ENCODE measurements around the gene FLT3.

FLT3 gene

DNA sequence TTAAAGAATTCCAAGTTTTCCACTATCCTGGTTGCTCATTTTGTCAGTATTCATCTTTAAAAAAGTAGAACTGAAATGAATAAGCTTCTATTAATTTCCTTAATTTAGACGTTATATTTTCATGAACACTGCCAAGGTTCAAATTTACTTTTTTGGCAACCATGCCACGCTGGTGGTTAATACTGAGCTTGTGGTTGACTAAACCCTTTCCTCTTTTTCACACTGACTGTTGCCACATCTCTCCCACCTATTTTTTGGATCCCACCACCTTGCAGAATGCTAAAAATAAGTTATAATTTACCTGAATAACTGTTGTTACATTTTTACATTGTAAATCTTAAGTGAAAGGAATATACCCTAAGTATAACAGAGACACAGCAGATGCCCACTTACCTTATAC is 45.0 kb downstream of the FLT3 start:
- H3K4me3 ChIP-seq (ENCODE audit: low read depth, low read length), result no peak overlapping the region
- TF ChIP-seq, protein P1, sequence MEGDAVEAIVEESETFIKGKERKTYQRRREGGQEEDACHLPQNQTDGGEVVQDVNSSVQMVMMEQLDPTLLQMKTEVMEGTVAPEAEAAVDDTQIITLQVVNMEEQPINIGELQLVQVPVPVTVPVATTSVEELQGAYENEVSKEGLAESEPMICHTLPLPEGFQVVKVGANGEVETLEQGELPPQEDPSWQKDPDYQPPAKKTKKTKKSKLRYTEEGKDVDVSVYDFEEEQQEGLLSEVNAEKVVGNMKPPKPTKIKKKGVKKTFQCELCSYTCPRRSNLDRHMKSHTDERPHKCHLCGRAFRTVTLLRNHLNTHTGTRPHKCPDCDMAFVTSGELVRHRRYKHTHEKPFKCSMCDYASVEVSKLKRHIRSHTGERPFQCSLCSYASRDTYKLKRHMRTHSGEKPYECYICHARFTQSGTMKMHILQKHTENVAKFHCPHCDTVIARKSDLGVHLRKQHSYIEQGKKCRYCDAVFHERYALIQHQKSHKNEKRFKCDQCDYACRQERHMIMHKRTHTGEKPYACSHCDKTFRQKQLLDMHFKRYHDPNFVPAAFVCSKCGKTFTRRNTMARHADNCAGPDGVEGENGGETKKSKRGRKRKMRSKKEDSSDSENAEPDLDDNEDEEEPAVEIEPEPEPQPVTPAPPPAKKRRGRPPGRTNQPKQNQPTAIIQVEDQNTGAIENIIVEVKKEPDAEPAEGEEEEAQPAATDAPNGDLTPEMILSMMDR (IDR thresholded peaks at IDR 0.05; ENCODE audit: insufficient read depth, low read depth, low read length, missing control alignments), result no peak
- no peak for DNase-seq (ENCODE audit: low read depth)

DNA sequence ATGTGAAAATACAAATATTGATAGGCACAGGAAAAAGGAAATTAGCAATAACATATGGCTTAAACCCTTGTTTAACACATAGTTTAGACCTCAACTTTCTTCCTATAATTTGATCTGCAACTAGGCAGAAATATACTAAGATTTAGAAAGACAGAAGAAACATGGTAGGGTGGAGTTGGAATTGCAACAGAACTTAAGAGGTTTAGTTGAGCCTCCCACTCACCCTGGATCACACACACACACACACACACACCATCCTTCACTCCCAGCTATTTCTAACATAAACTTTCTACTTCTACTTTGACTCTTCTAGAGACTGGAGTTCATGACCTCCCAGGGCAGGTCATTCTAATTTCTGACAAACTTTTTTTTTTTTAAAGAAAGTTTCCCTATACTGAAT is 47.4 kb downstream of the FLT3 start:
- no peak overlapping the region for H3K4me3 ChIP-seq (ENCODE audit: low read depth, low read length)
- TF ChIP-seq, protein P1 (IDR thresholded peaks at IDR 0.05; ENCODE audit: insufficient read depth, low read depth, low read length, missing control alignments), result no peak
- no peak for DNase-seq (ENCODE audit: low read depth)

DNA sequence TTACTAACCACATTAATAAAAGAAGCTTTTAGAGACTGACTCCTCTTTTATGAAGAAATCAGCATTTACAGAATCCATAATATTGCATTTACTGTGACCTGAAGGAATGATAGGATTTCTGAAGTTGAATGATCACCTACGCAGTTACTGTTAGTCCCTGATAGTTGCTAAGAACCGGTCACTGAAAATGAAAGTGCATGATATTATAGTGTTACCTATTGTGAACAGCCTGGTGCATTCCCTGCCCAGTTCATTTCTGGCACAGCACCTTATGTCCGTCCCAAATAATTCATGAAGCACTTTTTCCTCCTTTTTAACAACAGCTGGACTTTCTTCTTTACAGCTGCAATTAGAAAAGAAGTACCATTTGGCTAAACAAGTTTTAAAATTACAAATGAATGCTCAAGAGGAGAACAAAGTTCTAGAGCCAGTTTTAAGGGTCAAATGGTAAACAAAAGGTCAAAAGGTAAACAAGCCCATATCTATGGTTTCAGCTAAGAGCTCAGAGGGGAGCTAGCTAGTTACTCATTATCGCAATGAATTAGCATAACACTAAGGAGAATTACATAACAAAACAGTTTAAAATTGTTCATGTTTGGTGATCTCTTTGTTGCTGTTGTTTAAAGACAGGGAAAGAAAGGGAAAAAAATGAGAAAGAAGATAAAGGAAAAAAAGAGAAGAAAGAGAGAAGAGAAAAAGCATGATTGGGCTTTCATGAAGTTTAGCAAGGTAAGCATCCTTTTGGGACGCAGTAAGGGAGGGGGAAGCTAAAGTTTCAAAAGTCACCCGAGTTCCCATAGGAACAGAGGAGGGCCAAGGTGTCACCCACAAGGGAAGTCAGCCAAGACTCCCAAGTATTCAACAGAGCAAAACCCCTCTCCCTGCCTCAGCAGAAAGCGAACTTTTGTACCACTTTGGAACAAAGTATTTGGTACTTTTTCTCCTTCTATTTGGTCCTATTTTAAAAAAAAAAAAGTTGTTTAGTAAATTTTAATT is 50.2 kb downstream of the FLT3 start:
- peak overlapping the region; percentile 23 for H3K4me3 ChIP-seq (ENCODE audit: low read depth, low read length)
- TF ChIP-seq, protein P1 (IDR thresholded peaks at IDR 0.05; ENCODE audit: insufficient read depth, low read depth, low read length, missing control alignments), result no peak
- DNase-seq (ENCODE audit: low read depth), result peak; percentile 60

DNA sequence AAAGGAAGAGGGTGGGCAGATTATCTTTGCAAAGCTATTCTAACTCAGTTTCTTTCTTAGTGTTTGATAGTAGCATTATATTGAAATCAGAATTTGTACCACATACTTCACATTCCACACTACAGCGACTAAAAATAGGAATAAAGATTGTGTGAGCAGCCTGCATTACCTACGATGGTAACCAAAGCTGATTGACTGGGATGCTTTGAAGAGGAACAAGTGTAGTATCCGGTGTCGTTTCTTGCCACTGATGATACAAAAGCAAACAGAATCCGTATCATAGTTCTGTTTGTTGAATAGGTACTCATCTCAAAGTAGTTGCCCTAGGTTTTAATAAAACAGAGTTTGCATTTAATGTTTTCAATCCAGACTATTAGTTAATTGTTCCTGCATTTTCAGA is 51.2 kb downstream of the FLT3 start:
- peak; percentile 66 for DNase-seq (ENCODE audit: low read depth)
- TF ChIP-seq, protein P1 (IDR thresholded peaks at IDR 0.05; ENCODE audit: insufficient read depth, low read depth, low read length, missing control alignments), result no peak
- H3K4me3 ChIP-seq (ENCODE audit: low read depth, low read length), result peak overlapping the region; percentile 39; the same call in 1 of the 2 replicates

DNA sequence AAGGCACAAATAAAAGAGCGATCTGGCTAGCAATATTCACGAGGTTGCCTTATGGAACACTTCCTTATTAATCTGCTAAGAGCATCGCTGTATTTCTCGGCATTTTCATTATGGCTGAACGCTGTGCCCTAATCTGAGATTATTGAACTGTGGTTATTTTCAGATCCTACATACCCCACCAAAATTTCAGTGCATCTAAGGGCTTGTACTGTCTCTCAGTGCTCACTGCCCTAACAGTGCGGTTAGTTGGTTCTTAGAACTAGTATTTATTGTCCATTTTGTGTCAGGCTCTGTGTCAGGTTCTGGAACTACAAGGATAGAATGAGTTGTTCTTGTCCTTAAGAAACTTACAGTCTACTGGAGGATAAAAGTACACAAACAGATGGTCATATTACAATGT is 51.6 kb downstream of the FLT3 start:
- H3K4me3 ChIP-seq (ENCODE audit: low read depth, low read length), result peak overlapping the region; percentile 39
- DNase-seq (ENCODE audit: low read depth), result peak; percentile 66
- TF ChIP-seq, protein P1 (IDR thresholded peaks at IDR 0.05; ENCODE audit: insufficient read depth, low read depth, low read length, missing control alignments), result no peak

DNA sequence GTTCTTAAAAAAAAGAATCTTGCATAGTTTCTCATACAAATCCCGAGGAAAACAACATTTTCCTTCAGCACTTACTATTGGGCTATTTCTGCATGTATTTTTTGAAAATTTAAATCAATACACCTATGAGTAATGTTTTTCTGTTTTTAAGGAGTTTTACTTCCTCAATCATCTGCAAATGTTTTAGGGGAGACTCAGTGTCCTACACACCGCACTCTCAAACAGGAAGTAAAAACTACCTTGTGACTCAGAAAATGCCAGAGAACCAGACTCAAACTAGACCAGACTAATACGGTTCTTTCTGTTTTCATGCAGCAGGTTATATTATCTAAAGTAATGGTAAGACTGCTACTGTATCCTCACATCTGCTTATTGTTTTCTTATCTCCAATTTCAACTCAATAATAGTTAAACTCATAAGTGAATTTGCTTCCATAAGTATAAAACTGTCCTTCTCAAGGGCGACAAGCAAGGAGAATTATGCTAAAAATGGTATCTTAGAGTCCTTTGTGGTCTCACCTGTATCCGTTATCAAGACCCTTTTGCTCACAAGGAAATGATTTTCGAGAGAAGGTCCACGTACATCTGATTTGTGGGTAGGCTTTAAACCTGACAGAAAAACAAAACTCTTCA is 52.5 kb downstream of the FLT3 start:
- TF ChIP-seq, protein P1 (IDR thresholded peaks at IDR 0.05; ENCODE audit: insufficient read depth, low read depth, low read length, missing control alignments), result no peak
- H3K4me3 ChIP-seq (ENCODE audit: low read depth, low read length), result peak overlapping the region; percentile 39; the same call in 1 of the 2 replicates
- DNase-seq (ENCODE audit: low read depth), result peak; percentile 93

All from GM12865 (cell line).